GM19025 (cell line): ENCODE results near the gene SYNJ2.

Source experiments
- ATAC-seq: cut with Tn5 transposase; IDR thresholded peaks from one replicate; pipeline ENCODE4 v1.9.1; 2021; ENCODE audit warnings: mild to moderate bottlenecking, low read depth, moderate library complexity; ENCODE audit not compliant: unreplicated experiment

The SYNJ2 gene

DNA sequence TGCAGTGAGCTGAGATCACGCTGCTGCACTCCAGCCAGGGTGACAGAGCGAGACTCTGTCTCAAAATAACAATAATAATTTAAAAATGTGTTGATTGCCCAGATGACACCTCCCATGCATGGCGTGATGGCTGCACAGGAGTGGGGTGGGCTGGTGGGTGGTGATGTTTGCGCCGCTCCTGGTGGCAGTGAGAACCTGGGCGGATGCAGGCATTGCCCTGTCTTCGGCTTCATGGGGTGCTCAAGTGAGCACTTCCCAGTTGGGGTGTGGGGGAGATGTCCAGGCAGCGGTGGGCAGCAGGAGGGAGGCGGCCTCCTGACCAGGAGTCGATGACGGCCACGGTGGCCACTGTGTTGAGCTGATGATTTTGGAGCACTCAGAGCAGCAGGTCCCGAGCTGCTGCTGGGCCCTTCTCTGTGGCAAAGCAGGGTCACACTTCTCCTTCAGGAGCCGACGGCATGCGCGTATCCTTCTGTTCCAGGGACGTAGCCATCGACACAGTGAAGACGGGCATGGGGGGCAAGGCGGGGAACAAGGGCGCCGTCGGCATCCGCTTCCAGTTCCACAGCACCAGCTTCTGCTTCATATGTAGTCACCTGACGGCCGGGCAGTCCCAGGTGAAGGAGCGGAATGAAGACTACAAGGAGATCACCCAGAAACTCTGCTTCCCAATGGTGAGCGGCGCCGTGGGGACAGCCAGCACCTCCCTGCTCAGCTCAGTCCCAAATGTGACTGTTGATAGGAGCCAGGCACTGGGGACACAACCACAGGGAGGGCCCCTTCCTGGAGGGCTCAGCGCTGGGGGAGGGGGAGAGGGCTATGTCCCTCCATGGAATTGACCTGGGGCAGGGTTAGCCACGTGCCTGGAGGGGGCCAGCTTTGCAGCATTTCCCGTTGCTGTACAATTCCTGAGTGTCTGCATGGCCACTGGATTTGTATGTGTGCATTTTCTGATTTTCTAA lies 89.7 kb downstream of the SYNJ2 start:
- ATAC-seq, result no peak

GRCh38 chr6:158072083-158072721 lies 90.5 kb downstream of the SYNJ2 start:
- ATAC-seq, result no peak

DNA sequence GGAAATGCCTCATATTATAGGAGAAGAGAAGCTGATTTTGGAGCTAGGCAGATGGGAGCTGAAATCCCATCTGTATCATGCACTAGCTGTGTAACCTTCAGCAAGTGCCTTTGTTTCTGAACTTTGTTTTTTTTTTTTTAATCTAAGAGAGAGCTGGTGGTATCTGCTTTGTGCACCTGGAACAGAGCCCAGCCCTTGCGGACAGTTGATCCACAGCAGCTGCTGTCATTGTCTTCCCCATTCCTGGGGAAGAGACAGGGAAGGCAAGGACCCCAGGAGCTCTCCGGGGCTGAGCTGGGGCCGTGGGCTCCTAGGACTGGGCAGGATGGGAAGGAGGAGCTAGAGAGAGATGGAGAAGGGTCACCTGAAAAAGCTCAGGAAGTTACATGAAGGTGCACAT lies 92.1 kb downstream of the SYNJ2 start:
- no peak for ATAC-seq

DNA sequence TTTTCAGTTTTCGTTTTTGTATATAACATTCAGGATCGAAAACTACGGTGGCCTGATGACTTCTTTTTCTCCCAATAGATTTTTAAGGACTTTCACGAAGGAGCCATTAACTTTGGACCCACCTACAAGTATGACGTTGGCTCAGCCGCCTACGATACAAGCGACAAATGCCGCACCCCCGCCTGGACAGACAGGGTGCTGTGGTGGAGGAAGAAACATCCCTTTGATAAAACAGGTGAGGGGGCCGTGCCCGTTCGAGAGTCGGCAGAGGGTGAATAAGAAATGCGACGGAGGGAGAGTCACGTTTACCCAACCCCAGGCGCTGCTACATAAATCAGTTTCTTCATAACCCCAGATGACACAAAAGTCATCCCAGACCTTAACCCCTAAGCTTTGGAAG lies 94.9 kb downstream of the SYNJ2 start:
- no peak for ATAC-seq

DNA sequence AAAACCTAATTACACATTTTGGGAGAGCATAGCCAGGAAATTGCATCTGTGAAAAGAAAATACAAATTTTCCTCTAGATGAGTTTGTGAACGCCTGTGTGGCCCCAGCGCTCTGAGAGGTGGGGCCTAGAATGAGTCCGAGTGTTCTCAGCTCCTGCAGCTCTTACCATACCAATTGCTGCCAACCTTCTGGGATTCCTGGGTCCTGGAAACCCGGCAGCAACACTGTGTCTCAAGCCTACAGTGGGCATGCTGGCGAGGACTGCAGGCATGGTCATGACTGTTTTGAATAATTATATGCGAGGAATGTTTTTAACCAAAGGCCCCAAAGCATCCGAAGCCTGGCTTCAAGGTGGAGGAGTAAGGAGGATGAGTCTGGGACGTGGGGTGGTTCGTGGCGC lies 96.0 kb downstream of the SYNJ2 start:
- no peak for ATAC-seq

GRCh38 chr6:158078320-158078719 lies 96.7 kb downstream of the SYNJ2 start:
- ATAC-seq, result no peak

DNA sequence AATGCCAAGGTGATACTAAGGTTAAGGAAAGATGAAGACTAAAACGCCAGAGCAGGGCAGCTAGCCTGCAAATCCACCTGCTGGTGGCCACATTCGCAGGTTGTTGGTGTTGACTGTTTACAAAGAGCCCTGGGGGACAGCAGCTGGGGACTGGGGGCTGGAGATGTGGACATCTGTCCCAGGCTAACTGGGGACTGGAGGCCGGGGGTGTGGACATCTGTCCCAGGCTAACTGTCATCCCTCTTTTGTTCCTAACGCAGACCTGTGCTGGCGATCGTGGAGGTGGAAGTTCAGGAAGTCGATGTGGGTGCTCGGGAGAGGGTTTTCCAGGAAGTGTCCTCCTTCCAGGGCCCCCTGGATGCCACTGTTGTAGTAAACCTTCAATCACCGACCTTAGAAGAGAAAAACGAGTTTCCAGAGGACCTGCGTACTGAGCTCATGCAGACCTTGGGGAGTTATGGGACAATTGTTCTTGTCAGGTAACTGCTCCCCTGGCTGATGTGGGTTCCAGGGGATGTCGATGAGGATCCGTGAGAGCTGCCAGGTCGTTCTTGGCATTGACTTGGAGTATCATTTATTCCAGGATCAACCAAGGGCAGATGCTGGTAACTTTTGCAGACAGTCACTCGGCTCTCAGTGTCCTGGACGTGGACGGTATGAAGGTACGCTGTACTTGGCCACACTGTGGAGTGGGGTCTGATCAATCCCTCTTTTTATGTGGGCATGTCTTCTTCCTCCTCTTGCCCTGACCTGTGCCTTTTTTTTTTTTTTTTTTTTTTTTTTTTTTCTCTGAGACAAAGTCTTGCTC lies 99.4 kb downstream of the SYNJ2 start:
- ATAC-seq, result no peak

- ATAC-seq, result no peak
Measured at GRCh38 chr6:158081657-158081935, 99.9 kb downstream of the SYNJ2 start.

- ATAC-seq, result no peak
Measured at GRCh38 chr6:158083455-158084325, 102.0 kb downstream of the SYNJ2 start.

DNA sequence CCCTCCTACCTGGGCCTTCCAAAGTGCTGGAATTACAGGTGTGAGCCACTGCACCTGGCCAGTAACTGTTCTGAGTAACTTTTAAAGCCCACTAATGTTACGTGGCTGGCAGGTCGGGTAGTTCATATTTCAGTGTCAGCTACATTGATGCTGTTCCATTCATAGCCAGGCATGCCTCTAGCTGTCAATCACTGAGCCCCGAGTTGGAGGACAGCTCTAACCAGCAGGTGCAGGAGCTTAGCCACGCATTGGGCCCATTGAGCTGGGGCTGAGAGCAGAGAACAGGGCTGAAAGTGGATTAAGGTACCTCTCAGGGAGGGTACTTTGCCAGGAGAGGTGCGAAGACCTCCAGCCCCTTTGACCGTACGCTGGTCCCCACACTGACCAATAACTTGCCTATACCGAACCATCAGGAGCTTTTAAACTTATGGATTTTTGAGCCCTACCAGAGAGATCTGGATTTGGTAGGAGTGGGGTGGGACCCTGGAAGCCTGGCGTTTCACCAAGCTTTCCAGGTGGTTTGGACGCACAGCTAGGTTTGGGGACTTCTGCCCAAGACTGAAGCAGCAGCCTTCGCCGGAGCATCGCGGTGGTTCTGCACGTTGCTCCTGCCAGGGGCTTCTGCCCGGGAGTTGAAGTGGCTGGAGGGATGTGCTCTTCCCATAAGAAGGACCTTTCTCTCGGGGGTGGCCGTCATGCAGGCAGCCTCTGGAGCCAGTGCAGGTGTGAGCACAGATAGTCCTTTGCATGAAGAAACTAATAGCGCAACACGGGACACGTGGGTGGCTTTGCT lies 103.8 kb downstream of the SYNJ2 start:
- ATAC-seq, result no peak

DNA sequence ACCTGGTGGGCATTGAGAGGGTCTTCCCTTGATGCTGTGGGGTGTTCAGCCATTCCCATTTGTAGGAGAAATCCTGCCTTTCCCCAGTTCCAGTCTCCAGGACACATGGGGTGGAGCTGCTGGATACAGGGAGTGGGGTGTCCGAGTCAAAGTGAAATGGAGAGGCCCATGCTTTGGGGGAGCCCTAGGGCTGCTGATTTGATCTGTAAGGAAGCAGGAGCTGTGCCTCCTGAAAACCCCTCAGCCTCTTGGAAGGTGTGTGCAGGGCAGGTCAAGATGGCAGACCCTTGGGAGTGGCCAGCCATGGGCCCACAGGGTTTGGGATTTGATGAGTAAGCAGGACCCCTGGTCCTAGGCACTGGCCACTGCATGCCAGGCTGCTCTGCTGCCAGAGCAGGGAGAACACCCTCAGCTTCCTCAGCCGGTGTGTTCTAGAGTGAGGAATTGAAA lies 104.4 kb downstream of the SYNJ2 start:
- ATAC-seq, result peak; percentile 79

- no peak for ATAC-seq
Measured at GRCh38 chr6:158086504-158087223, 105.0 kb downstream of the SYNJ2 start.

- ATAC-seq, result no peak
Measured at GRCh38 chr6:158087224-158087867, 105.7 kb downstream of the SYNJ2 start.

GRCh38 chr6:158092806-158093205 lies 111.1 kb downstream of the SYNJ2 start:
- ATAC-seq, result no peak

GRCh38 chr6:158095031-158095430 lies 113.4 kb downstream of the SYNJ2 start:
- ATAC-seq, result no peak

DNA sequence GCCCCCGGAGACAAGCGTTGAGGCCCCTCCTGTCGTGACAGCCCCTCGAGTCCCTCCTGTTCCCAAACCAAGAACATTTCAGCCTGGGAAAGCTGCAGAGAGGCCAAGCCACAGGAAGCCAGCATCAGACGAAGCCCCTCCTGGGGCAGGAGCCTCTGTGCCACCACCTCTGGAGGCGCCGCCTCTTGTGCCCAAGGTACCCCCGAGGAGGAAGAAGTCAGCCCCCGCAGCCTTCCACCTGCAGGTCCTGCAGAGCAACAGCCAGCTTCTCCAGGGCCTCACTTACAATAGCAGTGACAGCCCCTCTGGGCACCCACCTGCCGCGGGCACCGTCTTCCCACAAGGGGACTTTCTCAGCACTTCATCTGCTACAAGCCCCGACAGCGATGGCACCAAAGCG lies 114.0 kb downstream of the SYNJ2 start:
- no peak for ATAC-seq

- ATAC-seq, result no peak
Measured at GRCh38 chr6:158103228-158103627, 121.6 kb downstream of the SYNJ2 start.

DNA sequence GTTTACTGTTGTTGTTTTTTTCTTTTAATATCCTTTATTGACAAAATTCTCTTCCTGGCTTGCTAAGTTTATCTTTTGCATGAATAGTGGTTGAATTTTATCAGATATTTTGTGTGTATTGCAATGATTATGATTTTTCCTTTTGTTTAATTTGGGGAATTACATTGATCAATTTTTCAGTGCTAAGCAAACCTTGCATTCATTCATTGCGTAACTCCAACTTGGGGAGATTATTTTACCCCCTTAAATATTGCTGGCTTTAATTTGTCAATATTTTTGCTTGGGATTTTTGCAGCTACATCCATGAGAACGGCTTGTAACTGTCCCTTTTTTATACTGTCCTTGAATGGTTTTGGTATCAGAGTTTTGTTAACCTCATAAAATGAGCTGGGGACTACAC lies 123.0 kb downstream of the SYNJ2 start:
- ATAC-seq, result no peak
